ENCODE measurements around the gene AXL.
"Not testable (repeated sequence)": the region's sequence is repeated elsewhere in the genome, so short reads cannot be mapped to it uniquely, and the experiment has no call there.

AXL gene

DNA sequence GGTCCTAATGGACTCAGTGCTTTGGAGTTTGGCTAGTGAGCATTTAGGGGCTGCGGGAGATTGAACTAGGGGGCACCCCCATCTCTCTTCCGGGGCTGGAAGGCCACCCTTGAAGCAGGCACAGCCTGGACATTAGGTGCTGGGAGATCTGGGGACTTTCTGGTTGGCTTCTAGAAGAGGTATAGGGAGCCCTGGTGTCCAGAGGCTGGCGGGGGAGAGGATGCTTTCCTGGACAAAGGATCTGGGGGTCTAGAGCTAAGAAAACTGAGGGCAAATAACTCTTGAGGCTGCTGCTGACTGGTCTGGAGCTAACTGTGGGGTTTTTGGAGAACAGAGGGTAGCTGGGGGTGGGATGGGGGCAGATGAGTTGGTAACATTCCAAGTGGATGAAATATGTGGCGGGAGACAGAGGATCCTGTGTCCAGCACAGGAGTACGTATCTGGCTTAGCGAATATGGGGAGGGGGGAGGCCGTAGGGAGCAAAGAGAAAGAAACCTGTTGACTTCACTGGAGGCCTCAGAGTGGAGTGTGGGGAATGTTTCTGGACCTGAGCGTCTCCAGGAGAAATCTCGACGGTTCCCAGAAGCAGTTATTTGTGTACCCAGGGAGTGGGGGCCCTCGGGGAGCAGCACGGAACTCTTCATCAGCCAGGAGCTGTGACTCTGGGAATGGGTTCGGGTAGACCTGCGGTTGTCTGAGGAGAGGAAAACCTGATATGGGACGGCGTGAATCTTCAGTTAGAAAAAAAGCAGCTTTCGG, 46.6 kb downstream of the AXL start:
- peaks cover 41% of the 10 kb centered on the region for H3K4me1 Mint-ChIP-seq (ENCODE audit: low read depth)

DNA sequence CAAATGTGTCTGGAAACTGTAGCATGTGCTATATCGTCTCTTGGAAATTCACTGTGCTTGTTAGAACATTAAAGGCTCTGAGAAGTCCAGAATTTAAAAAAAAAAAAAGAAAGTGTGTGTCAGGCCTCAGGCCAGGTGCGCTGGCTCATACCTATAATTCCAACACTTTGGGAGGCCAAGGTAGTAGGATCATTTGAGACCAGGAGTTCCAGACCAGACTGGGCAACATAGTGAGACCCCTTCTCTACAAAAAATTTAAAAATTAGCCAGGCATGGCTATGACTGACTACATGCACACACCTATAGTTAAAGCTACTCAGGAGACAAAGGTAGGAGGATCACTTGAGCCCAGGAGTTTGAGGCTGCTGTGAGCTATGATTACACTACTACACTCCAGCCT, 50.0 kb downstream of the AXL start:
- Mint-ChIP-seq H3K27ac (no peak overlapping the region), H3K9me3 (ENCODE audit: low read depth) (no peaks in the 10 kb centered on the region), H3K4me3 (no peak overlapping the region), H3K27me3 (no peaks in the 10 kb centered on the region), H3K4me1 (ENCODE audit: low read depth) (peaks cover 36% of the 10 kb centered on the region), H3K36me3 (peaks cover 9% of the 10 kb centered on the region)

More for the DNA sequence above, 46.6 kb downstream of the AXL start:
- Mint-ChIP-seq H3K36me3 (peaks cover 2% of the 10 kb centered on the region), H3K27me3 (no peaks in the 10 kb centered on the region), H3K9me3 (ENCODE audit: low read depth) (no peaks in the 10 kb centered on the region), H3K27ac (peak overlapping the region; percentile 100), H3K4me3 (peak overlapping the region; percentile 94)

DNA sequence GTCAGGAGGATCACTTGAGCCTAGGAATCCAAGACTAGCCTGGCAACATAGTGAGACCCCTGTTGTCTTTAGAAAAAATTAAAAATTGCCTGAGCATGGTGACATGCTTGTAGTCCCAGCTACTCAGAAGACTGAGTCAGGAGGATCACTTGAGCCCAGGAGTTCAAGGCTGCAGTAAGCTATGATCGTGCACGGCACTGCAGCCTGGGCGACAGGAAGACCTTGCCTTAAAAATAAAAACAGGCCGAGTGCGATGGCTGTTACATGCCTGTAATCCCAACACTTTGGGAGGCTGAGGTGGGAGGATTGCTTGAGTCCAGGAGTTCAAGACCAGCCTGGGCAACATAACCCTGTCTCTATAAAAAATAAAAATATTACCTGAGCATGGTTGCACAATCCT, 50.5 kb downstream of the AXL start:
- H3K9me3 Mint-ChIP-seq (ENCODE audit: low read depth) = no peaks in the 10 kb centered on the region
- H3K27me3 Mint-ChIP-seq = no peaks in the 10 kb centered on the region
- H3K4me1 Mint-ChIP-seq (ENCODE audit: low read depth) = peaks cover 36% of the 10 kb centered on the region
- H3K27ac Mint-ChIP-seq = peak overlapping the region; percentile 46
- no peak overlapping the region for H3K4me3 Mint-ChIP-seq
- H3K36me3 Mint-ChIP-seq = peaks cover 9% of the 10 kb centered on the region

DNA sequence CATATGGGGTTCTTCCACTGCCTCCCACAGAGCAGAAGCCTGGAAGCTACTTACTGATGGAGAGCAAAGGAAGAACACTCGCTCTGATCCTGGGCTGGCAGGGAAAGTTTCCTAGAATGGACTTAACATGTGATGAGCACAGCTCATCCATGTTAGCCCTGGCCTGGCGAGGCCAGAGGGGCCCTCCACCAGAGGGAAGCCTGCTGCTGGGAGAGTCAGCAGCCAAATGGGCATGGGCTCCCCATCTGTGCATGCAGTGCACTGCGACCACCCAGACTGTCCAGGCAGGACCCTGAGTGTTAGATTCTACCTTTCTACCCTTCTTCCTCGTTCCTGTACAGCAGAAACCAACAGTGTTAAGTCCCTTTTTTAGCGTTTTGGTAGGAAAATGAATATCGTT, 54.1 kb downstream of the AXL start:
- Mint-ChIP-seq H3K9me3 (ENCODE audit: low read depth) (no peaks in the 10 kb centered on the region), H3K27me3 (no peaks in the 10 kb centered on the region), H3K4me3 (no peak overlapping the region), H3K4me1 (ENCODE audit: low read depth) (peaks cover 8% of the 10 kb centered on the region), H3K36me3 (peaks cover 6% of the 10 kb centered on the region), H3K27ac (peak overlapping the region; percentile 16)

DNA sequence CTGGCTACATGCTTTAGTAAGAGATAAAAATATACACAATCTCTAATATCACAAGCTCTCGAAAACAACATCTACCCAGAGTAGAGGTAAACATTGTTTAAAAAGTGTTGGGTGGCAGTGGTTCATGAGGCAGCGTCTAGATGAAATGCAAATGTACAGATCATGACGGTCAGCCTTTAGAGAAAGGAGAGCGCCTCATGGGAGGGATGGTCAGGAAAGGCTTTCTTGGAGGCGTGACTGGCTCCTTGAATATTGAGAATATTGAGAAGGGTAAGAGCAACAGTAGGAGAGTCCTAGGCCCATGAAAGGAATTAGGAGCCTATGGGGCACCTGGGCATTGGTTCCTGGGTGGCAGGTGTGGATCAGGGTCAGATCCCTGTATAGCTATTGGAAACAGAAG, 55.8 kb downstream of the AXL start:
- H3K4me3 Mint-ChIP-seq = no peak overlapping the region
- H3K36me3 Mint-ChIP-seq = peaks cover 6% of the 10 kb centered on the region
- no peaks in the 10 kb centered on the region for H3K9me3 Mint-ChIP-seq (ENCODE audit: low read depth)

DNA sequence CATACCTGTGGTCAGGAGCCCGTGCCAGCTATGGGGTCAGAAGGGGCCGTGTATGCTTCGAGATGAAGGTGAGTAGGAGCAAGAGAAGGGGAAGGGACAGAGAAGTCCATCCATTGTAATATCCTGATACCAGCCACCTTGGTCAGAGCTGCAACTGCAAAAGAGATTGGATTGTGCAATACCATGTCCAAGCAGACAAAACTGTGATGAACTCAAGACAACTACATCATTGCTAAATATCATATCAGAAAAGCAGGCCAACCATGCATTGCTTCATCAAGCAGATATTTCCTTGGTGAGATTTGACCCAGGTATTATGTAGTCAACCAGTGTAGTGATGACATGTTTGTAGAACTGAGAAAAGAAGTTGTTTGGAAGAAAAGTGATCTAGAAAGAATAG, 57.2 kb downstream of the AXL start:
- peaks cover 6% of the 10 kb centered on the region for H3K36me3 Mint-ChIP-seq
- no peak overlapping the region for H3K4me3 Mint-ChIP-seq
- peaks cover 6% of the 10 kb centered on the region for H3K4me1 Mint-ChIP-seq (ENCODE audit: low read depth)

More for the DNA sequence above, 55.8 kb downstream of the AXL start:
- Mint-ChIP-seq H3K27ac (no peak overlapping the region), H3K4me1 (ENCODE audit: low read depth) (peaks cover 7% of the 10 kb centered on the region), H3K27me3 (no peaks in the 10 kb centered on the region)

DNA sequence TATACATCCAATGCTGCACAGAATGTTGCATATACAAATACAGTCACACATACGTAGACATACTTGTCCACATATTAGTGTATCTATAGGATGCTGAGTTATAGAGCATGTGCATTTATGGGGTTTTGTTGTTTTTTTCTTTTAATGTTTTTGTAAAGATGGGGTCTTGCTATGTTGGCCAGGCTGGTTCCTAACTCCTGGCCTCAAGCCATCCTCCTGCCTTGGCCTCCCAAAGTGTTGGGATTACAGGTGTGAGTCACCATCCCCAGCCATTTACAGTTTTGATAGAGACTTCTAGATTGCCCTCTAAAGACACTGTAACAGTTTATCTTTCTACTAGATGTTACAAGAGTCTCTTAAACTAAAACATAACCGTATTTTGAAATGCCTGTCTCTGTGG, 59.5 kb downstream of the AXL start:
- Mint-ChIP-seq H3K27ac (no peak overlapping the region), H3K36me3 (no peaks in the 10 kb centered on the region), H3K27me3 (no peaks in the 10 kb centered on the region), H3K4me3 (no peak overlapping the region), H3K4me1 (ENCODE audit: low read depth) (no peaks in the 10 kb centered on the region), H3K9me3 (ENCODE audit: low read depth) (no peaks in the 10 kb centered on the region)

More for the DNA sequence above, 57.2 kb downstream of the AXL start:
- Mint-ChIP-seq H3K27me3 (no peaks in the 10 kb centered on the region), H3K27ac (no peak overlapping the region), H3K9me3 (ENCODE audit: low read depth) (no peaks in the 10 kb centered on the region)

DNA sequence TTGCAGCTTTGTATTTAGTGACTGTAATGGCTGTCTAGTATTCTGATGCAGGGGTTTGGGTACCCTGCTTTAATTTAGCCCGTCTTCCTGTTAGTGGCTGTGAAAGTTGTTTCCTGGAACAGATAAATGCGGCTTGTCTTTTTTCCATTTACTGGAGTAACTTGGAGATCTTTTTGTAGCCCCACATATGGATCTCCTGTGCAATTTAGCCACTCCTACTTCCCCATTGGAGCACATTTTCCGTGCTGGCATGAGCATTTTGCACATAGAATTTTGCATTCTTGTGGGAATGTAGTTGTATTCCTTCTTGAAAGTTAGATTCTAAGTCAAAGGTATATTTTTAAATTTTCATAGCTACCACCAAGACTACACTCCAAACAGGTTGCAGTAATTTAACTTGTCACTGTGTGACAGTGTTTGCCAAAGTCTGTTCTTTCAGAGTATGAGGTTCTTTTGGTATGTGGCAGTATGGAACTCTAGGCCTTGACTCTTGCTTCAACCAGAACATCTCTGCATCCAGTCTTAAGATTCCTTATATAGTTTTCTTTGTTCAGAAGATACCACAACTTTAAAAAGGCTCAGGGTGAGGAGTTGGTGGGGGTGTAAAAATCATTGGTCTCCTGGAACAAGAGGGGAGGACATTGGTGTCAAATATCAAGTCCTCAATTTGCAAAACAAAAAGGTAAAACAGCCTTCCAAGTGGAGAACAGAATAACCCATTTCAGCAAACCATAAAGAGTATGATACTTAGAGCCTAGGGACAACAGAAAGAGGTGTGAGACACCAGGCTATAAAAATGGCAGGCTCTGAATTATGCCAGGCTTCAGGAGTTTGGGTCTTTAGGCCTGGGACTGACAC, 69.9 kb downstream of the AXL start:
- Mint-ChIP-seq H3K27ac (peak overlapping the region; percentile 34), H3K4me1 (ENCODE audit: low read depth) (peaks cover 3% of the 10 kb centered on the region), H3K27me3 (no peaks in the 10 kb centered on the region), H3K9me3 (ENCODE audit: low read depth) (no peaks in the 10 kb centered on the region), H3K4me3 (no peak overlapping the region), H3K36me3 (peaks cover 5% of the 10 kb centered on the region)

DNA sequence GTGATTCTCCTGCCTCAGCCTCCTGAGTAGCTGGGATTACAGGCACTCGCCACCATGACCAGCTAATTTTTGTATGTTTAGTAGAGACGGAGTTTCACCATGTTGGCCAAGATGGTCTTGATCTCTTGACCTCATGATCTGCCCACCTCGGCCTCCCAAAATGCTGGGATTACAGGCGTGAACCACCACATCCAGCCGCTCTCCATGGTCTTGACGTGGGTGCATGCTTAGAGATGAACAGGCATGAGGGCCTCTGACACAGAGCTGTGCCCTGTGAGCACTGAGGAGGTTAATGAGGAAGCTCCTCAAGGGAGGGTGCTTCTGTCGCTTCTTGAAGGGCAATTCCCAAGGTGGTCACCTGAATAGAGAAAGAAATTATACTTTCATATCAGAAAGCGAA, 70.8 kb downstream of the AXL start:
- H3K27me3 Mint-ChIP-seq; H3K27ac Mint-ChIP-seq; H3K4me1 Mint-ChIP-seq (ENCODE audit: low read depth); H3K9me3 Mint-ChIP-seq (ENCODE audit: low read depth); H3K36me3 Mint-ChIP-seq; H3K4me3 Mint-ChIP-seq: not testable (repeated sequence)

DNA sequence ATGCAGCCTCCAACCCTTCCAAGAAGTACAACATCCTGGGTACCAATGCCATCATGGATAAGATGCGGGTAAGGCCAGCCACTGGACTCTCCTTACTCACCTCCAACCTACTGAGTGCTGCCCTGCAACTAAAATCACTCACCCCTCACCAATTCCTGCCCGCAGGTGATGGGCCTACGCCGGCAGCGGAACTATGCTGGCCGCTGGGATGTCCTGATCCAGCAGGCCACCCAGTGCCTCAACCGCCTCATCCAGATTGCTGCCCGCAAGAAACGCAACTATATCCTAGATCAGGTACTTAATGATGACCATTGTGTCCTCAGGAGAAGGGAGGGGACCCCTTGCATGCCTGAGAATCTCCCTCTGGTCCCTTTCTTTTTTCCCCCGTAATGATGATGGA, 75.4 kb downstream of the AXL start:
- Mint-ChIP-seq H3K27ac (no peak overlapping the region), H3K9me3 (ENCODE audit: low read depth) (no peaks in the 10 kb centered on the region), H3K4me1 (ENCODE audit: low read depth) (peaks cover 46% of the 10 kb centered on the region), H3K27me3 (no peaks in the 10 kb centered on the region), H3K36me3 (peaks cover 9% of the 10 kb centered on the region), H3K4me3 (no peak overlapping the region)

DNA sequence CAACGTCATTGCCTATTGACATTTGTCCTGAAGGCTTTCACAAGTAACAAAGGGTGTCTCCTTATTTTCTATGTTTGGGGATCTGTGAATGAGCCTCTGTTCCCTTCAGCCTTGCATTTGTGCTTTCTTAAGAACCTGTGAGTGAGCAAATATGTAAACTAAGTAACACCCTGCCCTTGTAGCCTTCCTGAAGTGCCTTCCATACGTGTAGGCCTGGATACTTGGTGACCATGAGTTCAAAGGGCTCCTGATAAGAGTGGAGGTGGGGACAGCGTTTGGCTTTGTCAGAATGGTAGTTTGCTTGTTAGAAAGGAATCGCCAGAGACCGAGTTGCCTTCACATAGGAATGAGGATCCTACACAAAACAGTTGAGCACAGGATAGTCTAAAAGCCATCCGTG, 76.5 kb downstream of the AXL start:
- Mint-ChIP-seq H3K36me3 (peaks cover 16% of the 10 kb centered on the region), H3K4me3 (no peak overlapping the region), H3K4me1 (ENCODE audit: low read depth) (peaks cover 57% of the 10 kb centered on the region), H3K27ac (no peak overlapping the region), H3K27me3 (no peaks in the 10 kb centered on the region), H3K9me3 (ENCODE audit: low read depth) (no peaks in the 10 kb centered on the region)

DNA sequence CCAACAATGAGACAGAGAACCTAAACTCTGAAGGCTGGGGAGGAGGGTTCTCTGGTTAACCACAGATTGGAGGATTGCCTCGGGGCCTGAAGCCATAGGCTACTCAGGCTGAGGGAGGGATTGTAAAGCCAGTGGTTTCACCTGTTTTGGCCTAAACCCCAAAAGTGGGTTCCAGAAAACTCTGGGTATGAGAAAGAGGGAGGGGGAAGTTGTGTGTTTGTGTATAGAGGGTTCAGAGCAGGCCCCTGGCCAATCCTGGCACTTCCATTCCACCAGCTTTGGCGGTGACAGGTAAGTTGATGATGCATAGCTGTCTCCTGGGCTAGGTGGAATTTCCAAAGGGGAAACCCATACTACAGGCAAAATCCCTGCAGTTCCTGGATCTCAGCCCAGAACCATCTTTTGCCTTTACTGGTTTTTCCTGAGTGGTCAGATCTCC, 77.4 kb downstream of the AXL start:
- peaks cover 67% of the 10 kb centered on the region for H3K4me1 Mint-ChIP-seq (ENCODE audit: low read depth)
- H3K27ac Mint-ChIP-seq = peak overlapping the region; percentile 89
- H3K27me3 Mint-ChIP-seq = no peaks in the 10 kb centered on the region
- H3K9me3 Mint-ChIP-seq (ENCODE audit: low read depth) = no peaks in the 10 kb centered on the region
- H3K4me3 Mint-ChIP-seq = no peak overlapping the region
- H3K36me3 Mint-ChIP-seq = peaks cover 18% of the 10 kb centered on the region

DNA sequence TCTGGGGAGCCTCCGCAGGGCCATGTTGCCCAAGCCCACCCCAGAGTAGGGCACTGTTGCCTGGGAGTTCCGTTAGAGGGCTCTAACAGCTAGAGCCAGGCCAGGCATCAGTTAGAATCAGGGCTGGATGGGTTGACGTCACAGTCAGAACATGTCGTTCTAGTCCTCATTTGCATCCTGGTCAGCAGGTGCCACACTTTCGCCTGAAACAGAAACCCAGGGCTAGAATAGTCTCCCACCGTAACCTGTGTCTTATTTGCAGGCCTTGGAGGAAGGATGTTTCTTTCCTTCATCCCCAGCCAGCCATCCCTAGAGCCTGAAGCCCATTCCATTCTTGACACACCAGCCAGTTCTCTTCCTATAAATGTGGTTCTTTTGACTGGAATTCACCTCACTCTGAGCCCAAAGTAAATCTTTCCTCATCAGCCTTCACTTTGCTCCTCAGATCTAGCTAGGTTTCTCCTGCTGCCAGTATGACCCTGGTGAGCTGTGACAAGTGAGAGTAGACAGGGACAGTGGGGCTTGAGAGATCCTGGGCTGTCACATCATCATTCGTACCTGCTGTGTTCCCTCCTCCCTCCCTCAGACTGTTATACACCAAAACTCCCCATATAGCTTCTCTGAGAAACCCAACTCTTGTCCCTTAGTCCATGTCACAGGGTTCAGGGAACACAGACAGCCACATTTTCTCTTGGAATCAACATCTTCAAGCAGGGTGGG, 78.8 kb downstream of the AXL start:
- Mint-ChIP-seq H3K27ac (peak overlapping the region; percentile 89), H3K36me3 (peaks cover 21% of the 10 kb centered on the region), H3K9me3 (ENCODE audit: low read depth) (no peaks in the 10 kb centered on the region), H3K4me1 (ENCODE audit: low read depth) (peaks cover 79% of the 10 kb centered on the region), H3K27me3 (no peaks in the 10 kb centered on the region), H3K4me3 (peak overlapping the region; percentile 66)

DNA sequence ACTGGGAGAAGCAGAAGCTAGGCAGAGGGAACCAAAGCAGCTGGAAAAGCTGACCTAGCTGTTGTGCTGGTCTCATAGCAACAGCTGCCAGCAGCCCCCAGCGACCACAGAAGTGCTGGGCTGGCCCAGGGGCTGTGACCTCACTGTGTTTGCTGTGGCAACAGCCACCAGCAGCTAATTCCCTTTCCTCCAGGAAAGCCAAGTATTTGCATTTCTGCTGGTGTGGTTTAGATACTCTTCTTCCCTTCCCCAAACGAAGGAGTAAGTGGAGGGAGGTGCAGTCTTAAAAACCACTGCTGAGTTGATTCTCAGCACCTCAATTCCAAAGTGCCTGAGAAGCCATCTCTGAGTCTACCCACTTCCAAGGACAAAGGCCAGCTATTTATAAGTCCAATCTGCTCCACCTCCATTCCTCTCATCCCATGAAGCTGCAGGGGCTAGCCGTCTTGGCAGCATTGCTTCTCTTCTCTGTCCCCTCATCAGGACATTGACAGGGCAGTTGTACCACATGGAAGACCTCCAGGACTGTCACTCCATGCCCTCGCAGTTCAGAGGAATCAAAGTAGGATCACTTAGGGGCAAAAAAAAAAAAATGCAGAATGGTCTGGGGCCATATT, 79.4 kb downstream of the AXL start:
- H3K4me3 Mint-ChIP-seq = peak overlapping the region; percentile 66
- H3K4me1 Mint-ChIP-seq (ENCODE audit: low read depth) = peaks cover 85% of the 10 kb centered on the region
- H3K27ac Mint-ChIP-seq = peak overlapping the region; percentile 89
- peaks cover 21% of the 10 kb centered on the region for H3K36me3 Mint-ChIP-seq
- H3K9me3 Mint-ChIP-seq (ENCODE audit: low read depth) = no peaks in the 10 kb centered on the region
- no peaks in the 10 kb centered on the region for H3K27me3 Mint-ChIP-seq

All from activated naive CD8-positive, alpha-beta T cell (primary cell).